Measurements from ENCODE around the gene KCTD6.

KCTD6 gene

DNA sequence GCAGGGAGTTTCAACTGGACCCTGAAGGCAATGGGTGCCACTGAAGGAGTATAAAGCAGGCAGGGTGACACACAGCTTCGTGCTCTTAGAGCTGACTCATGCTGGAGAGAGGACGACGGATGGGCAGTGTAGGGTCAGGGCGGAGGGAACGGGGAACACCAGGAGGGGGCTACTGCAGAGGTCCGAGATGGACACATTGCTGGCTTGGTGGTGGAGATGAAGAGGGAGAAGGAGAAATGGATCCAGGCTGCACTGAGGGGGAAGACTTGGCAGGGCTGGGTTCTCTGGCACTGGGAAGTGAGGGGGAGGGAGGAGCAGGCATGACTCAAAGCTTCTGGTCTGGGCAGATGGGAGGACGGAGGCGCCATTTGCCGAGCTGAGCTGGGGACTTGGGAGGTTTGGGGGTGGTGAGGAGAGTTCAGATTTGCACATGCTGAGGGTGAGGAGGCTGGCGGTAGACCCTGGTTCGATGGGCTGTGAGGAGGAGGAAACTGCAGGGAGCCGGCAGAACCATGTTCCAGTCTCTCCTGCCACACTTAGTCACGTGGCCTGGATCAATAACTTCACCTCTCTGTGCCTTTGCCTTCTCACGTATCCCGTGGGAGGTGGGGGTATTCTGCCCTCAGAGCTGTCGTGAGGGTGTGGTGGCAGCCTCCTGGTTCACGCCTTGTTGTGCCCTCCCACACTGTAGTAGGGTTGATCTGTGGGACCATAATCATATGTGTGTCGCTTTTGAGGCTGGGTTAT lies 4.6 kb upstream of the KCTD6 start:
- DNase-seq = no peak

DNA sequence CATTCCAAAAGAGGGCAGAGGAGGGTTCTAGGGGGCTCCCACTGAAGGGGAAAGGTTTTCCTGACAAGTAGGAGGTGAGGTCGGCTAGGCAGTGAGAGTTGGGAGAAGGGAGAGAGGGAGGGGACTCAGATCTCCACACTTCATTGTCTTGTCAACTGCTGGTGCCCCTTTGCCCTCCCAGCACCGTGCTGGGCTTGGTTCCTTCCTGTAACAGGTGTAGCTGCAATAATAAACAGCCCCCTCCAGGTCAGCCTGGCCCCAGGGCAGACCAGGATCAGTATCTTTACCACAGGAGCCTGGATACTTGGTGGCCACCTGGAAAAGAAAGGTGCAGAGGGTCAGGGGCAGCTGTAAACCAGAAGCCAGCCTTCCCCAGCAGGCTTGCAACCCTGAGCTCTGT lies 2.9 kb upstream of the KCTD6 start:
- DNase-seq = no peak

DNA sequence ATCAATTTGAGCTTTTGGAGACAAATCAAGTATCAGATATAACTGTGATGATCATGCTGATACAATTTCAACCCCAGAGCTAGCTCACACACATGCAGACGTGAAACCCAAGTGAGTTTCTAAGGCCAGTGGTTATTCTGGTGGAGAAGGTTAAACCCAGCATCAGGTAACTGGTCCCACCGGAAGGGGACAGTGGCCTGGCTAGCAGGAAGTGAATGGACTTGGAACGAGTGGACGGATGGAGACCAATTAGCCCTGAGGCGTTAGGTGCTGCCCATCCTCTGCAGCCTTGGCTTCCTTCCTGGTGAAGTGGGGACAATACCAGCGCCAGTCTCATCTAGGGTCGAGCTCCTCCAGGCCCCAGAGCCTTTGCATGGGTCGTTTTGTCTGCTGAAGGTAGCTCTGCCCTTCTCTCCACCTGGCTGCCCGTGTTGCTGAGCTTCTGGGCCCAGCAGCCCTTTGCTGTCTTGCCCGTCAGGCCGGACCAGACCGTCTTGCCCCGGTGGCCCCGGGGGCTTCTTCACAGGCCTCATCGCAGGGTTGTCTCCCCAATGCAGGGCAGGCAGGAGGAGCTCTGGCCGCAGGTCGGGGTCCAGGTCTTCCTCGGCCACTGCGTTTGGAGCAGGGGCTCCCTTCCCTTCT lies 915 bp upstream of the KCTD6 start:
- DNase-seq = no peak

DNA sequence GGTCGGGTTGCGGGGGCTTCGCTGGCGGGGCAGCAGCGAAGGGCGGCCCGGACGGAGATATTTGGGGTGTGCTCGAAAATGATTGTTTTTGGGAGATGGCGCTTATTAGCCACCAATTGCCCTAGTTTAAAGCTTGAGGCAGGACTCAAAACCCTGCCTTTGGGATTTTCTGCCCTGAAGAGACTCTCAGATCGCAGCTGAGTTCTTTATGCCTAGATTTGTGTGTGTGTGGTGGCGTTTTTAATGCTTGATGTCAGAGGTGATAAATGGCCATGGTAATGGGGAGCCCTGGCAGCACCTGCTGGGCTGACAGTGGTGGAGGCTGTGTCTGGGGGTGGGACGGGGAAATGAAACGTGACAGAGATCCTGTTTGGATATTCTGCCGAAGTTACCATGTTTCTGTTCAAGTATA lies 604 bp downstream of the KCTD6 start:
- DNase-seq = no peak

DNA sequence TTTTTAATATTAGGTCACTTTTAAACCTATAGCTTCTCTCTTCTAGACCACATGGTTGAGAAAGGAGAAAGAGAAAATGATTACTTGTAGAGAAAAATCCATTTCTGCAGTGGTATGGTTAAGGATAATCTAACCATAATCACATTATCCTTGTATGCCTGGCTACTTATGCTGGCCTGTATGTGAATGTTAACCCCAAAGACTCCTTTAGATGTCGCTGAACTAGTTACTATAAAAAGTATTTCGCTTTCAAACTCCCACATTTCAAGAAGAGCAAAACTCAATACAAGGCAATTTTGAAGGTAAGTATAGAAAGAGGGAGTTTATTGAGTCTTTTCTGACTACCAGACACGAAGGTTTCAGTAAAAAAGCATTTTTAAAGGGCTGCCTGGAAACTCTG lies 2.2 kb downstream of the KCTD6 start:
- no peak for DNase-seq

DNA sequence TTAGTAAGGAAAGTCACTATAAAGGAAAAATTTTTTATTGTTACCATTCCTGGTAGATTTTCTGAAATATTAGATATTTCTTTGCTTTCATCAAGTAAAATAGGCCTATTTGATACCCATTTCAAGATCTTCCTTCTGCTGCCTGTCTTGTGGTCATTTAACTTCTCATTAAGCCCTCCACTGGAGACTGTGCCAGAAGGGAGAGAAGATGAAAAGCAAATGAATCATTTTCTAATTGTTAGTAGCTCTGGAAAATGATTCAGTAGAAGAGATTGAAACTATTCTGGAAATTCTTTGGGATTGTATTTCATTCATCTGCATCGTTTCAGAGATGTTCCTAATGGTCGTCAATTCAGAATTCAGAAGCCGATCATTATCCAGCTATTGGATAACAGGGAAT lies 3.2 kb downstream of the KCTD6 start:
- no peak for DNase-seq

DNA sequence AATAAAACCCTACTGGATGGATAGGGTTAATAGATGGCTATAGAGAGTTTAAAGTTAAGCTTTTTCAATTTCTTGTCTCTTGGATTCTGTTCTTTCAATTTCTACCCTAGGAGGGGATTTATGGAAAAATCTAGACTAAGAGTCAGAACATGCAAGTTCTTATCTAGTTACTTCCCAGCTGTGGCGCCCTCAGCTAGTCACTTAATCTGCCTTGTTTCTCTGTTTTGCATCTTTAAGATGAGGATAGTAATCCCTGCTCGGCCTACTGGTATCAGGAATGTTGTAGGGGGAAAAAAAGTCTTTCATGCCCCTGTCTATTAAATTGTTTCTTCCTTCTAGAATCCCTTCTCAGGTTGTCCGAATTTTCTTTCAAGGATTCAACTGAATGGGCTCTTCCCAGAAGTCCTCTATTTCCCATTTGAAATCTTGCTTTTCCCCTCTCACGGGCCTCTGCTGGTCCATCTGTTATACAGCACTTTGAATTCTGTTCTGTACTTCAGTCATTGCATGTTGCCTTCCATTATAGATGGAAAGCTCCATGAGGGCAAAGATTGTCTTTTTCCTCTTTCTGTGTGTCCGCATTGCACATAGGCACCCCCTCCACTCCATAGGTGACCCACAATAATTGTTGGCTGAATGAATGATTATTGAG lies 4.4 kb downstream of the KCTD6 start:
- peak; percentile 18 for DNase-seq

DNA sequence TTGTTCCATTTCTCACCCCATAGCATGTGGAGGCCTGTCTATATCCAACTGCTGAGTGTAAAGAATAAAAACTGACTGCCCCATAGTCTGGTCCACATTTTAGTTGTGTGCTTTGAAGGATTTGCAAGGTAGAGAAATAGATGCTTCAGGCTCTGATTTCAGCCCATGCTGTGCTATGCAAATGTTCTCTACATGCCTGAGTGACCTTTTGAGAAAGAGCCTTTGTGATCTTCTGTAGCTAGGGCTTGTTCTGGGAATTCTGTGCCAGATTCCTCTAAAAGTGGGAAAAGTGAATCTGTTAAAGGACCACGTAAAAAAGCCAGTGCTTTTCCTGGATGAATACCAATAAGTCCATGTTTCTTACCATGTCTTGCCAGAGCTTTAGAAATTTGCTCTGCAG lies 5.2 kb downstream of the KCTD6 start:
- DNase-seq = no peak

DNA sequence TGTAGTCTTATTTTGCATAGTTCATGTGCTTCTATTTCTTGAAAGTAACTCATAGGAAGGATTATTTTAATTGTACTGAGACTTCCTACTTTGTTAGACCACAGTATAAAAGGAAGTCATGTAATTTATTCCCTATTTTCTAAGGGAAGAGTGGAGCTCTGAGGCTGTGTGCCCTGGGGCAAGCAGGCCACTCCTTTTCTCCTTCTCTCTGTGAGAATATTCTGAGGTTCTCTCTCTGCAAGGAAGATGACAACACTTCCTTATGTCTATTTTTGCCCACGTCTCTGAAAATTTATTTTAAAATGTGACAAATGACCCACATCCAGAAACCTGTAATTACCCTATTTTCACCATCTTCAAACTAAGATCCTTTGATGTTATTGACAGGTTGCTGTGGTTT lies 11.0 kb downstream of the KCTD6 start:
- DNase-seq = no peak

DNA sequence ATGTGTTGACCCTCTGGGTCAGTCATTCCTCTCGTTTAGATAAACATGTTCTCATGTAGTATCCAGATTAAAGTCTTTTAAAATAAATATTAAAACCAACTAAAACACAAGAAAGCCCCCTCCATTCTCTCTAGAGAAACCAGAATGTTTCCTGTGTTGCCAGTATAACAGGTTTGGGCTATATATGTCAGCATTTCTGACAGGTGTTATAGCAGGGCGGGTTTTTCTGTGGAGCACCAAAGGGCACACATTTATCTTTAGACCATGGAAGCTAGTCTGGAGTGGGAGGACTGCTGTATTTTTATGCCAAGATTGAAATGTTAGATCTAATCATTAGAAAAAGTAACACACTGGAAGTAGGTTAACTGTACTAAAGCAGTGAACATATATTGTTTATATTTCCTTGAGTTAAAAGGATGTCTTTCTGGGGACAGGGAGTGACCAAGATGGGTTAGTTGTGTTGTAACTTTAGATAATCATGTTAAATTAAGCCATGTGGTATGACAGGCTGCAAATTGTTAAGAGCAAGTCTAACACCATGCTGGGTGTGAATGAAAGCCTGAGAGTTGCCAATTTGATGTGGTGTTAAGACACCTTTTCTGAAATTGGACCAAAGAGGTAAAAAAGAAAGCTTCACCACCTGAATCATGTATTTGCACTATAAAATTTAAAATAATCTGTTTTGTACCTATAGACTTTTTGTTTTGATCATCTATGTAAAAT lies 15.6 kb downstream of the KCTD6 start:
- DNase-seq = no peak

DNA sequence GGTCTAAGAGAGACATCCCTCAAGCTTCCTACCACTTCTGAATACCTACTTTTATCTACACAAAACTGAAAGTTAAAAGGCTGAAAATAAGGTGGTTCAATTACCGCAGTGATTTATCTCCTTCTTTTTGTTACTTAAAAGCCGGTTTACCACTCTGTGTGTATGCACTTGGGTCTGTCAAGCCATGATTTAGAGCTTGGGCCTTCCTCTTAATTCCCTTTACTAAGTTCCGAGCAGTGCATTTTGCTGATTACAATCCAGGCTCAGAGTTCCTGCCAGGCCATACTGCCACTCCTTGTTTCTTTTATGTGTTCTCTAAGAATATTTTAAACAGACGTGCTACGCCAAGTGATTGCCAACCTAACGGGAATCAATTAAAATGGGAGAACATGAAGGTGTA lies 16.5 kb downstream of the KCTD6 start:
- no peak for DNase-seq

DNA sequence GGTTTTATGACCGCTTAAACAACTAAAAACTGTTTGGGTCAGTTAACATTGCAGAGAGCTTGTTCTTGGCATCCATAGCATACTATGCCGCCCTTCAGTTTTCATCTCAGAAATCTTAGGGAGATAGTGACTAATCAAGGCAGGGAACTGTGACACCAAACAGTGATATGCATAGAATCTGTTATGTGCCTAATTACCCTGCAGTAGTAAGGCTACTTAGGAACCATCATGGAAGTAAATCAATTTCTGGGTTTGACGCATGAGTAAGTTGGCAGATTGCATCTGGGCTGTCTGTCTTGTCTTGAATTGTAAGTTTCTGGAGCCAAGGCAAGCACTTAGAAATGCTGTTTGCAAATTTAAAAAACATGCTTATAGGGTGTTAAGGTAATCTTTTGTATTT lies 22.5 kb downstream of the KCTD6 start:
- no peak for DNase-seq

DNA sequence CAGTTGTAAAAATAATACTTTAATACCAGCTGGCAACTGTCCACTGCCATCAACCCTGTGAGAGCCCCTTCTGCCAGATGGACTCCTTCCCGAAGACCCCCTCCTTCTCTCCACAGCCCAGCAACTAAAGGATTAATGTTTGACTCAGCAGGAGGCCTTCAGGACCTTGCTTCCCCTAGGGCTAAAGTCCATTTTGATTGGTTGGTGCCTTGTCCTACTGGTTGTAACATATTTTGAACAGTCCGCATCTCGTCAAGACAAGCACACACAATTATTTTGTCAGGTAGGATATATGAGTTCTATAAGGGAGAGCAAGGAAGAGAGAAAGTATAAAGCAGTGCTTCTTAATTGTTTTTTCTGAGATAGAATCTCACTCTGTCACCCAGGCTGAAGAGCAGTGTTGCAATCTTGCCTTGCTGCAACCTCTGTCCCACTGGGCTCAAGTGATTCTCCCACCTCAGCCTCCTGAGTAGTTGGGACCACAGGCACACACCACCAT lies 26.4 kb downstream of the KCTD6 start:
- peak; percentile 92 for DNase-seq

DNA sequence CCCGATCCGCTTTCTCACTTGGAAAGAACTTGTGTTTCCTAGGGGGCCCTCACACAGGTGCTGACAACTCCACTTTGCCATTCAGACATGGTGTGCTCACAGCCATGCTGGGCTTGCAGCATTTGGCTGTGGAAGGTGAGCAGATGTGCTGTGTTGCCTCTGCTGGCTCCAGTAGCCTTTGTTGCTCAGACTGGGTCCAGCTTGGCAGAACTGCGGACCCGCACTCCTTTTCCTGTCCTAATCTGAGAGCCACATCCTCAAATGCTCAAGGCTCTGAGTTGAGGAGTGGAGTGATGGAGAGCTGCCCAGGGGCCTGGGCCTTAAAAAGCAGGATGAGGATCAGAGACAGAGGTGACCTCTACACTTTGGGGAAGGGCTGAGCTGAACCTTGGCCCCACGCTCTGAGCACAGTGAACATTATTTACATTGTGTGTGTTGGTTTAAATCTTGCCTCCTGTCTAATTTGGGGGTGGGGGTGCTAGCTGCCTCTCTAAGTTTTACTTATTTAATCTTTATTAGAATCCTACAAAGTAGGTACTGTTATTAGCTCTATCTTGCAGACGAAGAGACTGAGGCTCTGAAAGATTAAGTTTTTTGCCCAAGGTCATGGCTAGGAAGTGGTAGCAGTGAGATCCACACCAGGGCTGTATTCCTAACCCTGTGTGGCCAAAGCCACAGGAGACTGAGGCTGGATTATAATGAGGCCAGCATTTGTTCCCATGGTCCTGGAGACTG lies 27.9 kb downstream of the KCTD6 start:
- DNase-seq = no peak

DNA sequence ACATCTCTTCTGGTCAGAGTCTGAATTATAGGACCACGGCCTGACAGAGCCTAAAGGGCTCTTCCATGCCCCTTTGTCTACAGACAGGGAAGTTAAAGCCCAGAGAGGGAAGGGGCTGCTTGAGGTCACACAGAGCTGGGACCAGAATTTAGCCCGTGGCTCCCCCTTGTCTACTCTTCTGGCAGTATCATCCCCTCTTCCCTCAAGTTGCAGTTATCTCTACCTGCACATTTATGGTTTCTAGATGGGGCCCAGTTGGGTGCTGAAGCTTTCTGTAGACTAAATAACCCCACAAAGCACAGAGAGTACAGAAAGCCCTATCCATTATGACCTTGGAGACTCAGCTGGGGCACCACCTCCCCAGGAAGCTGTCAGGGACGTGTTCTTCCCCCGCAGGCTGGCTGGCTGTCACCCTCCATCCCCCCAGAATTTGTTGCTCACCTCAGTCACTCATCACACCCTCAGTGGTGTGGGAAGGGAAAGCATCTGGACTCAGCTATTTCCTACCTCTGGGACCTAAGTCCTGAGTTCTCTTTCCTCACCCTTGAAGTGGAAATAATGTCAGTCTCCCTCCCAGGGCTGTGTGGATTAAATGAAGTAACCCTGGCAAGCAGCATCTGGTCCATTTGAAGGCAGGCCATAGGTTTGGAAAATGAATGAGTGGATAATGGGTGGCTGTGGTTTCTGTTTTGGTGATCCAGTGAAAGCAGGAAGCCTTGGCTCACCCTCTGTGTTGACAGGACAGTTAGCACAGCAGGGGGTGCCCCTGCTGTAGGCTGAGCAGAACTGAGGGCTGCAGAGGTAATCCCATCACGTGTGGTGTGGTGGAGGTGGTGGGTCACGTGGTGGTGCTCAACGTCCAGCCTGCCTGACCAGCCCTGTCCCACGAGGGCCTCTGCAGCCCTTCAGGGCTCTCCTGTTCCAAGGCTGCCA lies 28.8 kb downstream of the KCTD6 start:
- DNase-seq = no peak

DNA sequence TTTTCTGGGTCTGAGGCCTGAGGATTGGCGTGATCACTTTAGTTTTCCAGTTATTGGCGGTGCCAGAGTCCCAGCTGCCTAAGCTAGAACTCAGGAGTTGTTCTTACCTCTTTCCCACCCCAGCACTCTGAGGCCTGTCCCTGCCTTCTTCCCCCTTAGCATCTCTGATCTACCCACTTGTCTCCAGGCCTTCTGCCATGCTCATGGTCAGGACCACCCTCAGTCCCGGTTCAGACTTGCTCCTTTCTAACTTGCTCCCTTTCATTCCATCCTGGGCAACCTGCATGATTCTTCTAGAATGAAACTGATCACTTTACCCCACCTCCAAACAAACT lies 29.4 kb downstream of the KCTD6 start:
- no peak for DNase-seq

DNA sequence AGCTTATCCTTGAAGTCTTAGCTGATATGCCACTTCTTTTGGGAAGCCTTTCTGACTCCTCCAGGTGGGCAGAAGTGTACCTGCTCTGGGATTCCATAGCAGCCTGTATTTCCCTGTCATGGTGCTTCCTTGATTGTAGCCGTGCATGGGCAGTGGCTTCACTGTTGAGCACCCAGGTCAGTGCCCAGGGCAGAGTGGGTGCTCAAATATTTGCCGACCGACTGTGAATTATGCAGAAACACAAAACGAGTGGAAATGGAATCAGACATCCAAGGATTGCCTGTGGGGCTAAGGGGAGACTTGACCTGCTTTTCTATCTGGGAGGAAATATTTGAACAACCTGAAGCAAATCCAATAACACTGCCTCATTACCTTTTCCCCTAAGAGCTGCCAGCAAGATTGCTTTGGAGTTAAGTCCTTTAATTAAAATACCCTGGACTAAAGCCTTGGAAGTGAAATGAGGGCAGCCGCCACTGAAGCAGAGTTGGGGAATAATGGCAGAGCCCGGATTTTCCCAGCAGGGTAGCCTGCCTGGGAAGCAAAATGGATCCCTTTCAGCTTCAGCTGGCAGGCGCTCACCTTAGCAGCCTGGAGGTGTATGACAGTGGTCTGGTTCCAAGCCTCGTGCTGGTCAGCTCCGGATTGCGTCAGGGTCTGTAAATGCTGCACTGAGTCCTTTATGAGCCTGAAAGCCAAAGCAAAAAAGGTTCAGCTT lies 30.2 kb downstream of the KCTD6 start:
- DNase-seq = no peak

DNA sequence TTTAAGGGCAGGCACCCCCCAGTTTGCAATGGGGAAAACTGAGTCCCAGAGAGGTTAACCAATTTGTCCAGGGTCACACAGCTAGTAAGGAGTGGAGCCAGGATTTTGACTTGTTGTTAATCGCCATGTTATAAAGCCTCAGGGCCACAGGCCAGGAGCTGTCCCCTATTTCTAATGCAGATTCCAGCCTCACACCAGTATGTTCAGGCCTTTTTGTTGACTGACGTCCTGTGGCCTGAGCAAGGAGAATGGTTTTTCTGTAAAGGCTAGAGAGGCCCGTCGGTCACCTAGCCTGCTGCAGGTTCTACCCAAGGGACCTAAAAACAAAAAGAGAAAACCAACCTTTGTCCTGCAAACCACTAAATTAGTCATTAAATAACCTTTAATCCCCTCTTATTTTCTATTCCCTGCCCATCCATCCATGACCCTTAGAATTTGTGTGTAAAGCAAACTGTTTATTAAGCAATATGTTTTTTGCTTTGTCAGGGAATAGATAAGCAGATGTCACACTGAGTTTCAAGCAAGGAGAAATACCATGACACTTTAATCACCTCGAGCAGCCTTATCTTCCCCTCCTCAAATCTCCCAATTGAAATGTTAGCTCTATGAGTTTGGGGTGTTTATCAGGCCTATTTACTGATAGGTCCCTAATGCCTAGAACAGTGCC lies 31.0 kb downstream of the KCTD6 start:
- DNase-seq = no peak

DNA sequence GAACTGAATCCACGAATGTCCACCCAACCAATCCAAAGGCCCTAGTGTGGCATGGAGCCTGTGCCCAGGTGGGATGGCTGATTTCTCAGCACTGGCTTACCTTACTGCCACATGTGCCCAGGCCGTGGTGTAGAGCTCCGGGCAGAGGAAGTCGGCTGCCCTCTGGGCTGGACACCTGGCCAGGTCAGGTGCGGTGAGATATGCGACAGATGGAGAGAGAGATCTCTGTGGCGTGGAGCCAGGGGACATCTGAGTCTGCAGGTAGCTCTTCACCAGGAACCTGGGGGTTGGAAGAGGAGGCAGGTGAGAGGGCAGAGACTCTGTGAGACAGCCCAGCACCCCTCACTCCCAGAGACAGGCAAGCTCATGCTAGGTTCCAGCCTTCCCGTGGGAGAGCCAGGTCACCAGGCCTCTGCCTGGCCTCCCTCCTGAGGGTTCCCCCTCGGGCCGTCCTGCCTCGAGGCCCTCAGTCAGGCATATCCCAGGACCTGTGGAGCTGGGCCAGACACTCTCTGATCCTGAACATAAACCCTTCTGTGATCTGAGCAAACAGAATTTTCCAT lies 32.5 kb downstream of the KCTD6 start:
- no peak for DNase-seq

DNA sequence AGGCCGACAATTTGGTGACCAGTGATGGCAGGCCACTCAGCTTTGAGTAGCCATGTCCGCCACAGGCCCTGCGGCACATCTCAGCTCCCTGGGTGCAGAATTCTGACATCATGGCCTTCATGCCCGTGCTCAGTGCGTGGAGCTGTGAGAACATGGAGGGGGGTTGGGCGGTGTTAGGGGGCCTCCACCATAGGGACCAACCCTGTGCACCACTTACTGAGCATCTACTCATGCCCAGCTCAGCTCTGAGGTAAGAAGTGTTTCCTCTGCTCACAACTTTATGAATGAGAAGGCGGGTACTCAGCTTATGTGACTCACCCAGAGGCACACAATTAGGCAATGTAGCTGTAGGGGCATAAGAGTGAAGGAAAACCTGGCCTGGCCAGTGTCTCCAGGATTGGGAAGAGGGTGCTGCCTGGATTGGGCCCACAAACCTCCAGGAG lies 34.6 kb downstream of the KCTD6 start:
- no peak for DNase-seq

All from NCI-H524 treated with DMSO at 0.1 percent for 48 hours (cell line).